Endothelial cell of umbilical vein (primary cell): ENCODE measurements around the gene FIGLA. TPM values are rescaled to one million over a fixed set of nuclear protein-coding genes. Genes with fewer than 3 reads are reported as not detected.

Experiments
- BruUV-seq: library from RNA; stranded (reverse); fragments of 400-500 nt; replicated peaks from 2 replicates; lab custom pipeline; 2021; lab: Mats Ljungman, UMichigan
- CTCF ChIA-PET: fragments of 300-600, 350-600 bp; sonication (Branson Sonifier 250); formaldehyde crosslinking; loops from one replicate; lab custom pipeline; 2021; ENCODE audit warnings: antibody characterized with exemption, inconsistent platforms; lab: Charles Lee
- POLR2A ChIA-PET: fragments of 300-600, 350-600 bp; sonication (Branson Sonifier 250); formaldehyde crosslinking; loops from one replicate; lab custom pipeline; 2021; ENCODE audit warnings: antibody characterized with exemption, inconsistent platforms; lab: Charles Lee
- DNase-seq: peaks from one replicate; pipeline ENCODE4 v3.0.0-alpha.2; 2011; ENCODE audit warnings: low read depth, low spot score
- FAIRE-seq: peaks from 2 replicates; lab custom pipeline; 2011; peaks lifted over from hg19 to GRCh38; lab: Jason Lieb, UNC
- H2AFZ ChIP-seq: 2 replicates; pipeline ENCODE4 v1.6.0; 2012; ENCODE audit warnings: low read depth, low read length, control low read depth, inconsistent platforms
- H3K27ac ChIP-seq: 2 replicates; pipeline ENCODE4 v1.5.1; 2011; ENCODE audit warnings: low read depth, mild to moderate bottlenecking, control low read depth, low read length, moderate library complexity; ENCODE audit not compliant: insufficient read depth
- H3K27me3 ChIP-seq, 2 experiments: 2 replicates each; pipeline versions ENCODE4 v1.6.0 to v1.6.1; 2011; ENCODE audit warnings: low read length in 2 of 2, mixed read lengths in 1 of 2; ENCODE audit not compliant: control insufficient read depth in 2 of 2, insufficient read depth in 2 of 2
- H3K36me3 ChIP-seq, 2 experiments: 2 replicates in 1 of 2; 3 replicates in 1 of 2; pipeline ENCODE4 v1.5.1; 2011; ENCODE audit warnings: low read length in 2 of 2, mild to moderate bottlenecking in 1 of 2, moderate library complexity in 1 of 2; ENCODE audit not compliant: control insufficient read depth in 2 of 2, insufficient read depth in 2 of 2; ENCODE audit errors: extremely low read depth in 1 of 2
- H3K4me1 ChIP-seq: 3 replicates; pipeline ENCODE4 v1.5.1; 2011; ENCODE audit warnings: mild to moderate bottlenecking, low read length; ENCODE audit not compliant: control insufficient read depth, insufficient read depth; ENCODE audit errors: extremely low read depth
- H3K4me2 ChIP-seq: 2 replicates; pipeline ENCODE4 v1.6.1; 2011; ENCODE audit warnings: low read length, control low read depth, mixed read lengths; ENCODE audit not compliant: insufficient read depth
- H3K4me3 ChIP-seq, 3 experiments: fragments of 200-600 bp in 1 of 3; sonication (generic), shearing (Covaris generic) in 1 of 3; replicated peaks in 1 of 3; 2 replicates each; pipeline ENCODE4 v1.5.1; 2011 to 2016; ENCODE audit warnings: control low read depth in 3 of 3, low read length in 3 of 3, mild to moderate bottlenecking in 2 of 3, inconsistent platforms in 1 of 3, low read depth in 1 of 3, moderate library complexity in 1 of 3; ENCODE audit not compliant: insufficient read depth in 1 of 3
- H3K79me2 ChIP-seq: 2 replicates; pipeline ENCODE4 v1.6.0; 2012; ENCODE audit warnings: low read length, inconsistent platforms; ENCODE audit not compliant: control insufficient read depth, insufficient read depth
- H3K9ac ChIP-seq: replicated peaks from 2 replicates; pipeline ENCODE3; 2011; ENCODE audit warnings: low read length, control low read depth; ENCODE audit not compliant: insufficient read depth; ENCODE audit errors: extremely low read depth
- H3K9me1 ChIP-seq: replicated peaks from 3 replicates; pipeline ENCODE4 v1.6.0; 2011; ENCODE audit warnings: mild to moderate bottlenecking, low read length; ENCODE audit not compliant: control insufficient read depth, insufficient read depth; ENCODE audit errors: extremely low read depth
- H3K9me3 ChIP-seq: replicated peaks from 2 replicates; pipeline ENCODE4 v1.5.1; 2012; ENCODE audit warnings: low read length, inconsistent platforms; ENCODE audit not compliant: control insufficient read depth, insufficient read depth
- H4K20me1 ChIP-seq: replicated peaks from 2 replicates; pipeline ENCODE3; 2011; ENCODE audit warnings: mild to moderate bottlenecking, low read length; ENCODE audit not compliant: control insufficient read depth, insufficient read depth; ENCODE audit errors: extremely low read depth
- CTCF ChIP-seq, 2 donors: IDR thresholded peaks; 1 replicate in 1 of 2; 2 replicates in 1 of 2; pipeline ENCODE4 v1.5.1; 2011; ENCODE audit warnings: low read length in 2 of 2, mild to moderate bottlenecking in 2 of 2, moderate library complexity in 2 of 2, control low read depth in 1 of 2, inconsistent platforms in 1 of 2, low read depth in 1 of 2; ENCODE audit not compliant: insufficient read depth in 1 of 2; ENCODE audit errors: extremely low read depth in 1 of 2
- EZH2 ChIP-seq: IDR thresholded peaks from 2 replicates; pipeline ENCODE4 v1.6.1; 2012; ENCODE audit warnings: borderline replicate concordance, low read depth, mild to moderate bottlenecking, moderate library complexity, low read length, inconsistent platforms; ENCODE audit not compliant: severe bottlenecking
- FOS ChIP-seq: IDR thresholded peaks from 2 replicates; pipeline ENCODE4 v1.6.1; 2011; ENCODE audit warnings: mild to moderate bottlenecking, low read length, moderate library complexity, borderline replicate concordance; ENCODE audit not compliant: insufficient read depth
- GATA2 ChIP-seq: IDR thresholded peaks from 2 replicates; pipeline ENCODE4 v1.7.0; 2011; ENCODE audit warnings: low read depth, mild to moderate bottlenecking, moderate library complexity, mixed read lengths, low read length; ENCODE audit not compliant: insufficient read length, insufficient read depth
- JUN ChIP-seq: IDR thresholded peaks from 2 replicates; pipeline ENCODE4 v1.6.1; 2011; ENCODE audit warnings: borderline replicate concordance, low read depth; ENCODE audit not compliant: insufficient read length, insufficient read depth
- MYC ChIP-seq: IDR thresholded peaks from one replicate; pipeline ENCODE4 v1.6.1; 2011; ENCODE audit warnings: mild to moderate bottlenecking, low read depth, low read length
- POLR2A ChIP-seq: IDR thresholded peaks from 2 replicates; pipeline ENCODE4 v1.6.1; 2012; ENCODE audit warnings: low read depth, mild to moderate bottlenecking, control low read depth, low read length
- POLR2AphosphoS5 ChIP-seq: IDR thresholded peaks from 2 replicates; pipeline ENCODE4 v1.6.1; 2012; ENCODE audit warnings: low read depth, mild to moderate bottlenecking, control low read depth, low read length, moderate library complexity; ENCODE audit not compliant: insufficient read depth
- dilution Hi-C: fragments of 300-500 bp; cut with MboI; formaldehyde crosslinking; loops from one replicate; pipeline ENCODE4 v1.15.0; 2019; ENCODE audit warnings: low sequenced_read_pairs; ENCODE audit not compliant: extremely low pct_ligation_motif_present
- intact Hi-C: fragments of 100-400 bp; cut with micrococcal nuclease; formaldehyde crosslinking; loops from one replicate; pipeline ENCODE4 v1.10.0; 2022
- polyA plus RNA-seq, 4 experiments: library from polyadenylated mRNA; depleted of rRNA in 3 of 4; stranded (reverse) in 3 of 4; unstranded in 1 of 4; fragments of >200 nt; gene quantifications; 2 replicates each; pipeline versions ENCODE4 v1.2.1 to v1.2.3, GENCODE V29; 2011 to 2012; ENCODE audit warnings: missing spikeins in 1 of 4
- total RNA-seq: library from RNA; stranded (reverse); gene quantifications from 2 replicates; pipeline ENCODE4 v1.2.3, GENCODE V29; 2021
- TF ChIP-seq, protein P1 (sequence below): IDR thresholded peaks from 2 replicates; pipeline ENCODE4 v1.6.1; 2011; ENCODE audit not compliant: insufficient read depth, insufficient read length

Gene FIGLA
- total and polyA plus RNA-seq, 2 donors (not counting 3 experiments of a cell fraction or from before 2014, with no cell fraction given) = not detected

GRCh38 chr2:70834106-70834505 is 43.7 kb upstream of the FIGLA start:
- Histone ChIP-seq H3K4me3 (no peak overlapping the region), H3K9me1 (no peaks in the 10 kb centered on the region), H3K9ac (no peak overlapping the region), H3K4me2 (no peak overlapping the region), H3K36me3 (no peaks in the 10 kb centered on the region), H3K9me3 (no peaks in the 10 kb centered on the region), H3K27ac (no peak overlapping the region), H3K79me2 (no peaks in the 10 kb centered on the region), H4K20me1 (no peaks in the 10 kb centered on the region), H3K4me1 (peaks cover 10% of the 10 kb centered on the region), H2AFZ (no peak overlapping the region), H3K27me3 (peaks cover 2 to 7% of the 10 kb centered on the region in 2 experiments)
- no TSS peak for BruUV-seq
- TF ChIP-seq JUN (no peak), POLR2AphosphoS5 (no peak), MYC (no peak), GATA2 (no peak), FOS (no peak), POLR2A (no peak), EZH2 (no peak), CTCF (IDR thresholded peaks at IDR 0.05; ENCODE audit: extremely low read depth in 1 of 2, insufficient read depth in 1 of 2, low read depth in 1 of 2, low read length in 2 of 2) (no peak)
- TF ChIP-seq, protein P1, sequence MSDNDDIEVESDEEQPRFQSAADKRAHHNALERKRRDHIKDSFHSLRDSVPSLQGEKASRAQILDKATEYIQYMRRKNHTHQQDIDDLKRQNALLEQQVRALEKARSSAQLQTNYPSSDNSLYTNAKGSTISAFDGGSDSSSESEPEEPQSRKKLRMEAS = no peak
- intact Hi-C loops = no loop called here
- dilution Hi-C loops = no loop called here
- DNase-seq (no peak), FAIRE-seq (no peak)
- ChIA-PET CTCF (no interaction called here), POLR2A (no interaction called here)
